Tibial nerve (tissue), 4 donors: Measurements from ENCODE around the gene TOX2.

Experiments
- EP300 ChIP-seq, 2 donors: sonication (generic); formaldehyde crosslinking; IDR thresholded peaks; one replicate each; pipeline ENCODE4 v1.6.1; 2017; ENCODE audit warnings: antibody characterized with exemption in 2 of 2, mild to moderate bottlenecking in 1 of 2
- POLR2A ChIP-seq, 2 donors: fragments of 450-650 bp; IDR thresholded peaks; one replicate each; pipeline ENCODE4 v1.6.1; 2017; ENCODE audit warnings: antibody characterized with exemption in 2 of 2, mild to moderate bottlenecking in 2 of 2, moderate library complexity in 2 of 2
- TF ChIP-seq, protein P1 (sequence below), 5 experiments: fragments of 200-600 bp in 3 of 5; fragments of 450-650 bp in 2 of 5; sonication (generic) in 3 of 5; IDR thresholded peaks; one replicate each; pipeline ENCODE4 v1.5.1; 2016 to 2019; ENCODE audit warnings: antibody characterized with exemption in 5 of 5, mild to moderate bottlenecking in 3 of 5, moderate library complexity in 2 of 5

DNA sequence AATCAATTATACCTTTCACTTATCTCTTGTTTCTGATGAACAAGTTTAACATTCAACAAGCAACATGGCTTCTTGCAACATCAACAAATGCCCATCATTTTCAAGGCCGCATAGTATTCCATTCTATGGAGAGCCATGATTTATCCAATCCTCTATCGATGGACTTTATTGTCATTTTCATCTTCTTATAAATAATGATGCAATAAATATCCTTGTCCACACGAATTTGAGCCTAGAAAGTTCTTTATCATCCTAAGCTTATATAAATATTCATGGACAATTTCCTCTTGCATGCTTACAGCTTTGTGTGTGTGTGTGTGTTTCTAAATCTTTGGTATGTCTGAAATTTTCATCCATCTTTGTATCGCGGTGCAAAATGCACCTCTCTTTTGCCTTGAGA, 29.1 kb downstream of the TOX2 start:
- no peak for TF ChIP-seq POLR2A (IDR thresholded peaks at IDR 0.05)
- TF ChIP-seq, protein P1, sequence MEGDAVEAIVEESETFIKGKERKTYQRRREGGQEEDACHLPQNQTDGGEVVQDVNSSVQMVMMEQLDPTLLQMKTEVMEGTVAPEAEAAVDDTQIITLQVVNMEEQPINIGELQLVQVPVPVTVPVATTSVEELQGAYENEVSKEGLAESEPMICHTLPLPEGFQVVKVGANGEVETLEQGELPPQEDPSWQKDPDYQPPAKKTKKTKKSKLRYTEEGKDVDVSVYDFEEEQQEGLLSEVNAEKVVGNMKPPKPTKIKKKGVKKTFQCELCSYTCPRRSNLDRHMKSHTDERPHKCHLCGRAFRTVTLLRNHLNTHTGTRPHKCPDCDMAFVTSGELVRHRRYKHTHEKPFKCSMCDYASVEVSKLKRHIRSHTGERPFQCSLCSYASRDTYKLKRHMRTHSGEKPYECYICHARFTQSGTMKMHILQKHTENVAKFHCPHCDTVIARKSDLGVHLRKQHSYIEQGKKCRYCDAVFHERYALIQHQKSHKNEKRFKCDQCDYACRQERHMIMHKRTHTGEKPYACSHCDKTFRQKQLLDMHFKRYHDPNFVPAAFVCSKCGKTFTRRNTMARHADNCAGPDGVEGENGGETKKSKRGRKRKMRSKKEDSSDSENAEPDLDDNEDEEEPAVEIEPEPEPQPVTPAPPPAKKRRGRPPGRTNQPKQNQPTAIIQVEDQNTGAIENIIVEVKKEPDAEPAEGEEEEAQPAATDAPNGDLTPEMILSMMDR (IDR thresholded peaks at IDR 0.05), result no peak
- TF ChIP-seq EP300 (IDR thresholded peaks at IDR 0.05), result no peak
